HG02678 (cell line): ENCODE data around the gene GOLGA3.
A peak's percentile ranks its signal among the peaks of the same experiment; 100 is the strongest.
"Not testable (repeated sequence)": the region's sequence is repeated elsewhere in the genome, so short reads cannot be mapped to it uniquely, and the experiment has no call there.

Experiments used
- ATAC-seq: cut with Tn5 transposase; IDR thresholded peaks from one replicate; pipeline ENCODE4 v1.9.1; 2021; ENCODE audit warnings: mild to moderate bottlenecking, moderate library complexity; ENCODE audit not compliant: unreplicated experiment

Gene GOLGA3

GRCh38 chr12:132783917-132784531 lies 44.6 kb downstream of the GOLGA3 start:
- no peak for ATAC-seq

- ATAC-seq, result no peak
Measured at GRCh38 chr12:132781938-132782337, 46.7 kb downstream of the GOLGA3 start.

DNA sequence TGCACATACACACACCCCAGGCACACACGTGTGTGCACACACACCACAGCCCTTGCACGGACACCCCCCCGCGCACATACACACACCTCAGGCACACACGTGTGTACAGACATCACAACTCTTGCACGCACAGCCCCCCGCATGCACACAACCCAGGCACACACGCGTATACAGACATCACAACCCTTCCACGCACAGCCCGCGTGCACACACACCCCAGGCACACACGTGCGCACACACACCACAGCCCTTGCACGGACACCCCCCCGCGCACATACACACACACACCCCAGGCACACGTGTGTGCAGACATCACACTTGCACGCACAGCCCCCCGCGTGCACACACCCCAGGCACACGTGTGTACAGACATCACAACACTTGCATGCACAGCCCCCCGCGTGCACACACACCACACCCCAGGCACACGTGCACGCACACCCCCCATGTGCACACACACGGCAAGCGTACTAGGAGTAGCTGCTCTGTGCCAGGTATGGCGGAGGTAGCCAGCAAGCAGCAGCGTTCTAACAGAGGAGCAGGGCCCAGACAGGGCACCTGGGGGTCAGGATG lies 48.8 kb downstream of the GOLGA3 start:
- ATAC-seq, result no peak

GRCh38 chr12:132777614-132778013 lies 51.1 kb downstream of the GOLGA3 start:
- ATAC-seq, result no peak

DNA sequence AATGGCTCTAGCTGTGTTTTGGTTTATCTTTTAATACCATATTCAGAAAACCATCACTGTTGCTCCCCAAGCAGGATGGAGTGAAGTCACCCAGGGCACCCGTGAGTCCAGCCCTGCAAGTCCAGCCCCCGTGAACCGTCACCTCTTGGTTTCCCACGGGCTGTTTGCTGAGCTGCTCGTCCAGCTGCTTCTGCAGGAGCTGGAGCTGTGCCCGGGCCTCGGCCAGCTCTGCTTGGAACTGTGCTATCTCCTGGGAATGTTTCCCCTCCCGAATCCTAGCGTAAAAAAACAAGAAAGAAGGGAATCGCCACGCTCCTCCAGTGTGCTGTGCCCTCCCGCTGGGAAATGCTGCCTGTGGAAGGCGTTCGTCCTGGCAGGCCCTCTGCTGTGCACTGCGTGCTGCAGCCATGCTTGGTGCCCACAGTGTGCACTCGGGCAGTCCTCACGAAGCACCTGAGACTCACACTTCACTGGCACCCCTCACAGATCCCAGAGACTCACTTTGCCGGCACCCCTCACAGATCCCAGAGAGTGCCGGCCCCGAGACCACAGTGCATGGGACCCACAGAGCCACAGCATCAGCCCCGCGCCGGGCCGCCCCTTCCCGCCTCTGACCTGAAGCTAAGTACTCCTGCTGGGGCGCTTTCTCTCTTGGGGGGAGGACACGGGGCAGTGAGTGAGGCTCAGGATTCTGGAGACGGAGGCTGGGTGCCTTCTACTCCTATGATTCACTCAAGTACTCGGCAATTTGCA lies 51.7 kb downstream of the GOLGA3 start:
- no peak for ATAC-seq

GRCh38 chr12:132776230-132776625 lies 52.4 kb downstream of the GOLGA3 start:
- ATAC-seq, result not testable (repeated sequence)

DNA sequence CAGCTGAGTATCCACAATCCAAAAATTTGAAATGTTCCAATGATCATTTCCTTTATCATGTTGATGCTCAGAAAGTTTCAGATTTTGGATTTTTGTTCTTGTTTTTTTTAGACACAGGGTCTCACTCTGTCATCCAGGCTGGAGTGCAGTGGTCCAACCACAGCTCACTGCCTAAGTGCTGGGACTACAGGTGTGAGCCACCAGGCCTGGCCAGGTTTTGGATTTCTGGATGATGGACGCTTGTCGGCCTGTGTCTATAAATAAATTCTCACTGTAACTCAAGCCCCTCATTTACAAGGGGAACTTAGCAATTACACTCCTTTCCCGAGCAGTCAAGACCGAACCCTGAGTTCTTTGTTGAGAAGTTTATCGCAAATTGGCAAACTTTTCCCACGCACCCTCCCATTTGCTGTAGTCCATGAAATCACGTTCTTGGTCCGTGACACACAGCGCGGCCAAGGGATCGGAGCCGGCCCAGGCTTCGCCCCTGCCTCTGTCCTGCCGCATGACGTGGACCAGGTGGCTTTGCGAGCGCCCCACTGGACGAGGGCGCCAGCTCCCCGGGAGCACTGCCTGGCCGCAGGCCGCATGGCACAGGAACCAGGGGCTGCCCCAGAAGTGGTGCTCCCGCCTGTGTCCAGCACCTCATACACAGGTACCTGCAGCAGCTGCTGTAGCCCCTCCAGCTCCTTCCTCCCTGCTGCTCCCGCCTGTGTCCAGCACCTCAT lies 53.0 kb downstream of the GOLGA3 start:
- ATAC-seq, result no peak

GRCh38 chr12:132774646-132775275 lies 53.9 kb downstream of the GOLGA3 start:
- no peak for ATAC-seq

- no peak for ATAC-seq
Measured at GRCh38 chr12:132774159-132774558, 54.5 kb downstream of the GOLGA3 start.

- no peak for ATAC-seq
Measured at GRCh38 chr12:132773077-132773955, 55.4 kb downstream of the GOLGA3 start.

DNA sequence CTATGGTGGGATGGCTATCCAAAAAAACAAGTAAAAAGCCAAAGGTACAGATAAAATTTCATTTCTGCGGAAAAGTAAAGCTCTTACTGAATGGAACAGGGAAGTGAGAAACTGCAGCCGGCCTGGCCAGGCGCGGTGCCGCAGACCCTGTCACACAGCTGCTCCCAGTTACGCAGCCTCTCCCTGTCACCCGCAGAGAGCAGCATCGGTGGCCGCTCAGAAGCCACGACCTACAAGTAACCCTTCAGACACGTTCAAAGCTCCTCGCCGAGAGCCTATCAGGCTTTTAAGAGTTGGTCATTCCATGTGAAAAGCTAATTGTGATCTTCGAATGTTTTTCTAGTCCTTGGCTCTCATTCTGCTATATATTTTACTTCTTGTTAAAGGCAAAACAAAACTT lies 56.1 kb downstream of the GOLGA3 start:
- ATAC-seq, result peak; percentile 58

DNA sequence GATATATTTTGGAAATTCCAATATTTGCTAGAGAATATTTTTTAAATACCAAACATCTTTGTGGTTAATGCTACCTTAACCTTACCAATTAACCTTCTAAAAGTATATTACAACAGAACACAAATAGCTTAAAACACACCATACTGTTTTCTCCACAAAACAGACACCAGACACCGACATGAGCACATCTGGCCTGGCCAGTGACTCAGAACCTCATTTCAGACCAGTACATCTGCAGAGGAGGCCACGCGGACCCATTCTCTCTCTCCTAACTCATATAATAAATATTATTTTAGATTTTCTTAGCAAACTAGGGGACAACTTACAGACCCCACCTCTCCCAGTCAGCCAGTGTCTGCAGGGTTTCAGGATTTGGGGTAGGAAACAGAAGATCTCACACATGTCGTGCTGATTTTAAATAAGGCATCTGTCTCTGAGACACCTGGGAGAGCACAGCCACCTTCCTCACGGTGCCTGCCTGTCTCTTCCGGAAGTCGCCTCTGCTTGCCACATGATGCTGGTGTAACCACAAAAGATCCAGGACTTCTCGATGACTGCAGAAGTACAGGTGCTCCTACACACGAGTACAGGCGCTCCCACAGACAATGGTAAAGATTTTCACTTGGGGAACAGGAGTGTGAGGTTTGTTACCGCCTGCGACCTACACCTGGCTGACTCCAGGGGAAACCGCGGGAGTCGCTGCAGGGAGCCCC lies 57.4 kb downstream of the GOLGA3 start:
- ATAC-seq, result peak; percentile 59

DNA sequence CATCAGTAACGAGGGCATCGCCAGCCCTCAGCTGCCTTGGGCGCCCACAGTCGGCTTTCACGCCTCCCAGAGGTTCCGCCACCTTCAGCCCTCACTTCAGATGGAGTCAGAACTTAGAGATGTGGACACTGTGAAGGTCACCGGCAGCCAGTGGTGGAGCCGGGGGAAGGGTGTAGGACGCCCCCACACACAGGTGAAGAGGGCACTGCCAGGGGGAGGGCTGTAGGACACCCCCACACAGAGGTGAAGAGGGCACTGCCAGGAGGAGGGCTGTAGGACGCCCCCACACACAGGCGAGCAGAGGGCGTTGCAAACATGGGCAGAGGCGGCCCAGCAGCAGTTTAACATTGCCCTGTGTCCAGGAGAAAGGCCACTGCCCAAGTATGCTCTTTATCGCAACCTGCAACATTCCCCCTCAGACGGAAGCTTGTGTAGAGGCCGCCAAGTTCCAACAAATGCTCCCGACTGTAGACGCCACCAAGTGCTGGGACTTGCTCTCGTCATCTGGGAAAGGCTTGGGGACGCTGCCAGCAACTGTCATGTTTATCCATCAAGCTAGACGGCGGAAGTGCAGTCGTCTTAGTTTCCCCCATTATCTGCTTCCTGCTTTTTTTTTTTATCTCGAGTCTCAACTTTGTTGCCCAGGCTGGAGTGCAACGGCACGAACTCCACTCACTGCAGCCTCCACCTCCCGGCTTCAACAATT lies 62.1 kb downstream of the GOLGA3 start:
- ATAC-seq, result no peak

DNA sequence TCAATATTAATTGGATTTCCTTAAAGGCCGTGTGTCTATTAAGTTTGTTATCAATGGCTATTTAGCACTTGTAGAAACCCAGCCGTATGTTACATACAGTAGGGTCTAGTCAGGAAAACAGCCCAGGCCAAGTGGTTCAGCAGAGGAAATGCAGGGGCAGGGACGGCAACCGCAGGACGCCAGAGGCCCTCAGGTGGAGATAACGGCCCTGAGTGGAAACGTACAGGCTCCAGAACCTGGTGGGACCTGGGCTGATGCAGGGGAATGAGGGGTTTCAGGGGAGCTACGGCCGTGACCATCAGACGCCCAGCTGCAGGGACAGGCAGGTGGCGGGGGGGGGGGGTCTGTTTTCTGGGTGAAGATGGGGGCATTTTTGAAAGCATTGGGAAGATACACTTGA lies 63.3 kb downstream of the GOLGA3 start:
- no peak for ATAC-seq

- no peak for ATAC-seq
Measured at GRCh38 chr12:132764231-132764630, 64.4 kb downstream of the GOLGA3 start.

DNA sequence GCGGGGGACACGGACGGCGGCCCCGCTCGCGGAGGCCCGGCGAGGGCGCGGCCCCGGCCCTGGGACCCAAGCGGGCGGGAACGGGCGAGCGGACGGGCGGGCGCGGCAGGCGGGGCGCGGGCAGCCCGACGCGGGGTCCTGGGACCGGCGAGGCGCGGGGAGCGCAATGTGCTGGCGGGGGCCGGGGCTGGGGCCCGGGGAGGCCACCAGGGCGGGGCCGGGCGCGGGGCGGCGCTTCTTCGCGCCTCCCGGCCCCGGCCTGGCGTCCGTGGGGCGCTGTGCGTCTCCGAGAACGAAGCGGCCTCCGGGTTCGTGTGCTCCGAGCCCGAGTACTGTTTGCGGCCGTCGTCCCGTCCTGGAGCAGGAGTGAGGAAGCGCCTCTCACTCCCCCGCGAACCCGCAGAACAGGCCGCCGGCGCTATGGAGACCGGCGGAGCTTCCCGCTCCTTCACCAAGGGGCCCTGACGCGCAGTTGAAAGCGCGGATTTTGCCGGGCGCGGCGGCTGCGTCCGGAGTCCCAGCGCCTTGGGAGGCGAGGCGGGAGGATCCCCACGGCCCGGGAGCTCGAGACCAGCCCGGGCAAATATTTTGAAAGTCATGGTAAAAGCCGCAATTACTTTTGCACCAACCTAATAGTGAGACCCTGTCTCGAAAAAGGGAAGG lies 66.6 kb downstream of the GOLGA3 start:
- ATAC-seq, result peak; percentile 77

GRCh38 chr12:132761032-132761920 lies 67.4 kb downstream of the GOLGA3 start, which contains the start of gene ANKLE2:
TSS of gene ANKLE2 (minus strand) at chr12:132761832. CDS start at chr12:132761798, 34 bp downstream.
- ATAC-seq, result peak; percentile 40
